ENCODE results near the gene ANK2. TPM values are rescaled to one million over a fixed set of nuclear protein-coding genes. Genes with fewer than 3 reads are reported as not detected.

The ANK2 gene
- total and polyA plus RNA-seq, 4 donors: 0.32 to 2.2 (median 1.0) TPM

GRCh38 chr4:113330200-113330599 lies 280.7 kb downstream of the ANK2 start:
- TF ChIP-seq NR2F2 (IDR thresholded peaks at IDR 0.05): no peak
- TF ChIP-seq TAF1 (conservative IDR thresholded peaks at IDR 0.05): no peak
- no peak for TF ChIP-seq EGR1 (IDR thresholded peaks at IDR 0.05; ENCODE audit: low read depth in 2 of 2)
- no peak for TF ChIP-seq RXRA (IDR thresholded peaks at IDR 0.05)
- no peak for TF ChIP-seq YY1 (IDR thresholded peaks at IDR 0.05)
- no peak for TF ChIP-seq FOXA2 (IDR thresholded peaks at IDR 0.05)
- TF ChIP-seq HNF4G (IDR thresholded peaks at IDR 0.05): no peak
- H3K9ac ChIP-seq (ENCODE audit: low read depth in 1 of 2, low read length in 2 of 2): no peak overlapping the region
- no peak overlapping the region for H3K27ac ChIP-seq (ENCODE audit: low read depth in 1 of 2, low read length in 2 of 2)
- no peaks in the 10 kb centered on the region for H3K27me3 ChIP-seq (ENCODE audit: control insufficient read depth in 4 of 4, insufficient read depth in 4 of 4, low read length in 3 of 4)
- no peaks in the 10 kb centered on the region for H3K9me3 ChIP-seq (ENCODE audit: control insufficient read depth in 4 of 4, low read length in 3 of 4)
- WGBS: 97% methylated on average over 12 of the region's 12 CpGs
- no peak overlapping the region for H3K4me3 ChIP-seq (ENCODE audit: low read depth in 1 of 3, low read length in 3 of 3)
- no peaks in the 10 kb centered on the region for H3K4me1 ChIP-seq (ENCODE audit: control insufficient read depth in 4 of 4, insufficient read depth in 4 of 4, low read length in 3 of 4)
- no peak for DNase-seq (ENCODE audit: low spot score)
- no peaks in the 10 kb centered on the region for H3K36me3 ChIP-seq (ENCODE audit: control insufficient read depth in 4 of 4, insufficient read depth in 3 of 4, low read depth in 1 of 4, low read length in 3 of 4)

- no peak for TF ChIP-seq NR2F2 (IDR thresholded peaks at IDR 0.05)
- no peak for TF ChIP-seq SP1 (IDR thresholded peaks at IDR 0.05)
- TF ChIP-seq JUND (IDR thresholded peaks at IDR 0.05): no peak
- TF ChIP-seq HNF4A (conservative IDR thresholded peaks at IDR 0.05): no peak
- no peak for TF ChIP-seq MAX (IDR thresholded peaks at IDR 0.05)
- TF ChIP-seq ZBTB33 (IDR thresholded peaks at IDR 0.05): no peak
- no peak for TF ChIP-seq HNF4G (IDR thresholded peaks at IDR 0.05)
- no peak for TF ChIP-seq TAF1 (conservative IDR thresholded peaks at IDR 0.05)
- TF ChIP-seq CTCF (IDR thresholded peaks at IDR 0.05; ENCODE audit: low read depth, low read length, missing input control): no peak
- TF ChIP-seq ATF3 (IDR thresholded peaks at IDR 0.05): no peak
- no peak for TF ChIP-seq EGR1 (IDR thresholded peaks at IDR 0.05; ENCODE audit: low read depth in 2 of 2)
- no peak for TF ChIP-seq REST (IDR thresholded peaks at IDR 0.05)
- no peak for TF ChIP-seq GABPA (IDR thresholded peaks at IDR 0.05 in 1 of 2, conservative IDR thresholded peaks at IDR 0.05 in 1 of 2)
- TF ChIP-seq FOXA1 (IDR thresholded peaks at IDR 0.05): no peak
- Histone ChIP-seq H3K27ac (ENCODE audit: low read depth in 1 of 2, low read length in 2 of 2) (no peak overlapping the region), H3K36me3 (ENCODE audit: control insufficient read depth in 4 of 4, insufficient read depth in 3 of 4, low read depth in 1 of 4, low read length in 3 of 4) (no peaks in the 10 kb centered on the region), H3K4me1 (ENCODE audit: control insufficient read depth in 4 of 4, insufficient read depth in 4 of 4, low read length in 3 of 4) (no peaks in the 10 kb centered on the region), H3K27me3 (ENCODE audit: control insufficient read depth in 4 of 4, insufficient read depth in 4 of 4, low read length in 3 of 4) (no peaks in the 10 kb centered on the region), H3K4me3 (ENCODE audit: low read depth in 1 of 3, low read length in 3 of 3) (no peak overlapping the region), H3K9ac (ENCODE audit: low read depth in 1 of 2, low read length in 2 of 2) (no peak overlapping the region), H3K9me3 (ENCODE audit: control insufficient read depth in 4 of 4, low read length in 3 of 4) (no peaks in the 10 kb centered on the region)
- no peak for DNase-seq (ENCODE audit: low spot score)
- WGBS: 78% methylated on average over 6 of the region's 6 CpGs
These were observed 282.4 kb downstream of the ANK2 start for GRCh38 chr4:113331811-113332210.

Measured in liver (tissue), 9 donors.